Effector CD4-positive, alpha-beta T cell (primary cell): ENCODE measurements around the gene CAMKMT.
A peak's percentile ranks its signal among the peaks of the same experiment; 100 is the strongest.

Source experiments
- DNase-seq: peaks from one replicate; pipeline ENCODE4 v3.0.0-alpha.2; 2020
- total RNA-seq: gene quantifications from one replicate; lab custom pipeline; 2026; lab: John Stamatoyannopoulos, UW

Gene CAMKMT
- 13.5 reads per million, percentile 38 among the genes with 10 or more reads in this experiment for total RNA-seq

DNA sequence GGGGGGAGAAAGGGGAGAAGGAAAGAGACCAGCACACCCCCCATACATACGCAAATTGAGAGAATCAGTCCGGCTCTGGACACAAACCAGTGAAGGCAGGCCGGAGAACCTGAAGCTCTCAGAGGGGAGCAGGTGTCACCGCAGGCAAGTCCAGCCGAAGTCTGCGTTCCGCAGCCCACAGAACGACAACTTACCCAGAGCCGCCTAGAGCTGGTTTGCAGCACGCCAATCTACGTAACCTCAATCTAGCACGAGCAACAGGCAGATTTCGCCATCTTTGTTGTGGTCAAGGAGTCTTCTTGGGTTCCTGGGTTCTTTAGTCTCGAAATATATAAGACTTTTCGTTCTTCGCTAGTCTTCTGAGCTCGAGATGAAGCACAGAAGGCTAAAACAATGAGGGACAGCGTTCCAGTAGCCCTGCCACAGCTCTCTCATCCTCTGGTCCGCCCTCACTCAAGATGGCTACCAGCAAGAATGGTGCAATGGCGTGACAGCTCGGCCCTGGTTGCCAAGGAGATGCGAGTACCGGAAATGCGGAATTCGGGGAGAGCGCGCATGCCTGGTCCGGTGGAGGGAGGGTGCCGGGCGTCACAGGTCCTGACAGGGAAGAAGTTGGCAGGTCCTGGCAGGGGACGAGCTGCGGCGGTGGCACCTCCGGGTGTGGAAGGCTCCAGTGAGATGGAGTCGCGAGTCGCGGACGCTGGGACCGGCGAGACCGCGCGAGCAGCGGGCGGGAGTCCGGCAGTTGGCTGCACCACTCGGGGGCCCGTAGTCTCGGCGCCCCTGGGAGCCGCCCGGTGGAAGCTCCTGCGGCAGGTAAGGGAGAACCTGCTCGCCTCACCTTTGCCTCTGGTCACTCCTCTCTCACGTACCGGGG is at the start of gene CAMKMT, which contains the start of gene PREPL:
Gene CAMKMT (plus strand): TSS at position 618 of the 877 bp plus-strand sequence.
Gene PREPL (minus strand): TSS at position 165 of the 877 bp plus-strand sequence. CDS start 15,152 bp downstream, outside the sequence.
- DNase-seq, result peak; percentile 98

GRCh38 chr2:44314362-44314761 is 47.4 kb upstream of the CAMKMT start:
- DNase-seq, result no peak

DNA sequence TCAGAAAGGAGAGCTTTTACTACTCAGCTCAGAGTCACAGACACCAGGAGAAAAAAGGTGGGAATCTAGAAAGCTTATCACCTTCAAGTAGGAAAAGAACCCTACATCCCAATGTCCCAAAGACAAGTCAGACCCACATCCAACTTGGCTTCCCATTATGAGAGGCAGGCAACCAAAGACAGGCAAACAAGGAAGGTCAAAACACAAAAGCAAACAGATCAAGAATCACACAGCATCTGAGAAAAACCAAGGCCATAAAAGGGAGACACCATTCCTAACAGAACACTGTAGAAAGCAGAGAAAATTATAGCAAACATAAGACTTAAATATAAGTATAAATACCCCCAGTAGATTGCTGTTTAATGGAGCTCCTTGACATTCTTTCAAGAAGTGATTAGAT is 45.8 kb upstream of the CAMKMT start:
- no peak for DNase-seq

DNA sequence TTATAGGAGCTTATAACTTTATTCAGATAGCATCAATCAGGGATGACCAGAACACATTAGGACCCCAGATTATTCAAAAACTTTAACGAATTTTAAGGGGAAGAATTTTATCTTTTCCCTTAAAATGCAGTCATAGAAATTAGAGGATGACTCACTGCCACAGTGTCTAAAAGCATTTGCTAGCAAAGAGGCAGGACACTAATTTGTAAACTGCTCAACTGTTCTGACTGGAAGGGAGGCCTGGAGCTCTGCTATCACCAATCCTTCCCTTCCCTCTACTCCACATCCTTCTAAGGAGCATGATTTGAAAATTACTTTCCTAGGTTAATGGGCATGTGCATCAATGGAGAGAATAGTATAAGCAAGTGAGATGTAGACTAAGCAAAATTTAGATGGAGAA is 40.9 kb upstream of the CAMKMT start:
- DNase-seq, result no peak

DNA sequence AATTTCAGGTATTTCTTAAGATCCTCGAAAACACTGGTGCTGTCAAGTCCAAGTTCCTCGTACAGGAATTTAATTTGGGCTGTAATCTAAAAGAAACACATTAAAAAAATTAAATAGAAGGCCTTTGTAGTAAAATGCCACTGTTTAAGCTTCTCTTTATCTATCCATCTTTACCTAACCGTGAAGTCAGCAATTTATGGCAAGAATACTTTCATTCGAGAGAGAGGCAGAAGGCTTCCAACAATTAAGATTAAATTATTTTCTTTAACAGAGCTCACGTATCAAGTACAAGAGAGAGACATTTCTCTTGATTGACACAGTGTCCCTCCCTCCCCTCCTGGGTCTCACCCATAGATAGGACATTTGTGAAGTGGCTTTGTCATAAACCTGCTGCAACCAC is 40.4 kb upstream of the CAMKMT start:
- no peak for DNase-seq

DNA sequence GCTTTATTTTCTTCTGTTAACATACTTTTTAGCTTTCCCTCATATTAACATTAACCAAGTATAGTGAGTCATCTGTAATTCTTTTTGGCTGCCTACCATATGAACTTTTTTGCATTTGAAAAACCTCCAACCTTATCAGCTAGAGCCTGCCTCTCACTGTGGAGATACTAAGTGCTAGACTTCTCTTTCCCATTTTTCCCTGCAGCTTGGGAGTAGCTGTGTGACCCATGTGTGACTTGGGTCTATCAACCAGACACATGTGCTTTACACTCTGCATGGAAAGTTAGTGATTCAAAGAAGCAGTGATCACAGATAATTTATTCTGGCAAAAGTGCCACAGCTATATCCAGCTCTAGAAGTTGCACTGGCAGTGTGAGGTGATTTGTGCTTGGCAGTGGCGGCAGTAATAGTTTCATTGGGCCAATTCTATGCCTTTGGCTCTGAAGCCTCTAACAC is 36.7 kb upstream of the CAMKMT start:
- no peak for DNase-seq

DNA sequence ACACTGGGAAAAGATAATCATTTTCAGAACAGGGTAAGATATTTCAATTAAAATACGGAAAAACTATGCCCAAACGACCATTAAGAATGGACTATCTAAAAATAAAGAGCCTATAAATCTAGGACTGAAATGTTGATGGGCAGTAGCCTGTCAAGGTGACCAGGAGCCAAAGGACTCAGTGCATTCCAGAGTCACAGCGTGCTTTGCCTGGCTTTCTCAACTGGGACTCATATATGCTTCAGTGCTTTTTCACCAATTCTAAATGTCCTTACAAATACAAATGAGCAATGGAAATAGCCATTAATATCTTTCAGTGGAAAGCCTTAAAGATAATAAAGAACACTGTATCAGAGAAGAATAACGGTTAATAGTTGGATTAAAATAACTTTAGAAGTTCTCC is 35.9 kb upstream of the CAMKMT start:
- DNase-seq, result no peak

DNA sequence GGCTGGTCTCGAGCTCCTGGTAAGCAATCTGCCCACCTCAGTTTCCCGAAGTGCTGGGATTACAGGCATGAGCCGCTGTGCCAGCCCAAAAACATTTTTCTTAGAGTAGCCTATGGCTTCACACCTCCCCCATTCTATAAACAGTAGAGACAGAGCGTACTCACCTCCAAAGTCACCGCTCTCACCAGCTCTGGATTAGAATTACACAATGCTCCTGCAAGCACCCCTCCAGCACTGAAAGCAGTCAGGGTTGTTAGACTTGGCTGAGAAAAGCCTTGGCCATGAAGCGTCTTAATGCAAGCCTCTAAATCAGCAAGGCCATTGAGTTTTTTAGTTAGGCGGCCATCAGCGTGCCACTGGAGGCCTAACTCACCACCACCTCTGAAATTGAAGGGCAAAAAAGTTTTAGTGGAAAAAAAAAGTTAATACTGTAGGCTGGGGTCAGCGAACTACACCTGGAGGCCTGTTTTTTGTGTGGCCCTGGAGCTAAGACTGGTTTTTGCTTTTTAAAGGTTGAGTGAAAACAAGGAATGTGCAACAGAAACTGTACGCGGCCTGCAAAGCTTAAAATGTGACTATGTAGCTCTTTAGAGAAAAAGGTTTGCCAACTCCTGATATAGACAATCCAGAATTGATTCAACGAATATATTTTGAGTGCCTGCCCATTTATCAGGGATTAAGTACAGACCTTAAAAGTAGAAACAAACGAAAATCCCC is 35.0 kb upstream of the CAMKMT start:
- DNase-seq, result no peak

- no peak for DNase-seq
Observed at GRCh38 chr2:44328750-44329149, 33.0 kb upstream of the CAMKMT start.

DNA sequence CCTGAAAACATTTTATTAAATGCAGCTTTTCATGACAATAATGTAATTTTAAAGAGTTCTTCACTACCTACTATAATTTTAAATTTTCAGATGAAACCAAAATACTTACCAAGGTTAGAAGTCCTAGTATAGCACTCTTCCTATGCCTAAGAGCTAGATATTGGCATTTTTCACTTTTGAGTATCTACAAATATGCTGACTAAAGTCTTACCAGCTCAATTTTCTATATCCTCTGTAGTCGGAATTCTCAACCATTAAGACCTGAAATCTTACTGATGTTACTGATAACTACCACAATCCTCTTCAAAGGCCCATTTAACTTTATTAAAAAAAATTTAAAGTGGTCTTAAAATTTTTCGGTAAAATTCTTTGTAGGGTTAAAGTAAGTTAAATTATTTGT is 32.4 kb upstream of the CAMKMT start:
- DNase-seq, result no peak

DNA sequence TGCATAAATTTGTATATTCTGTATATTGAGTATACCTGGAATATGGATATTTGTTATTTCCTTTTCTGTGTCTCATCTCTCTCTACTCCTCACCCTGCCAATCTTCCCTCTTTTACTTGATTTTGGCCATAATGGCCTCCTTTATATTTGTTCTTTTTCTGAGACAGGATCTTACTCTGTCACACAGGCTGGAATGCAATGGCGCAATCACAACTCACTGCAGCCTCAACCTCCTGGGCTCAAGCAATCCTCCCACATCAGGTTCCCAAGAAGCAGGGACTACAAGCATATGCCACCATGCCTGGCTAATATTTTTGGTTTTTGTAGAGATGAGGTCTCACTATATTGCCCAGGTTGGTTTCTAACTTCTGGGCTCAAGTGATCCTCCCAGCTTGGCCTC is 30.9 kb upstream of the CAMKMT start:
- no peak for DNase-seq

GRCh38 chr2:44333994-44334393 is 27.8 kb upstream of the CAMKMT start:
- no peak for DNase-seq

DNA sequence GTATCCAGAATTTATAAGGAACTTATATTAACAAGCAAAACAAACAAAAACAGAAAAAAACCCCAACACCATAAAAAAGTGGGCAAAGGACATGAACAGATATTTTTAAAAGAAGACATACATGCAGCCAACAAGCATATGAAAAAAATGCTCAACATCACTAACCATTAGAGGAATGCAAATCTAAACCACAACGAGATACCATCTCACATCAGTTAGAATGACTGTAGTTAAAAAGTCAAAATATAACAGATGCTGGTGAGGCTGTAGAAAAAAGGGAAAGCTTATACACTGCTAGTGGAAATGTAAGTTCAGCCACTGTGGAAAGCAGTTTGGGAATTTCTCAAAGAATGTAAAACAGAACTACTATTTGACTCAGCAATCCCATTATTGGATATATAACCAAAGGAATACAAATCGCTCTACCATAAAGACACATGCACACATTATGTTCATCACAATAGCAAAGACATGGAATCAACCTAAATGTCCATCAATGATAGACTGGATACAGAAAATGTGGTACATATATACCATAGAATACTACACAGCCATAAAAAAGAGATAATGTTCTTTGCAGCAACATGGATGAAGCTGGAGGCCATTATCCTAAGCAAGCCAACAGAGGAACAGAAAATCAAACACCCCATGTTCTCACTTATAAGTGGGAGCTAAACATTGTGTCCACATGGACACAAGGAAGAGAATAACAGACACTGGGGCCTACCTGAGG is 25.8 kb upstream of the CAMKMT start:
- DNase-seq, result no peak

DNA sequence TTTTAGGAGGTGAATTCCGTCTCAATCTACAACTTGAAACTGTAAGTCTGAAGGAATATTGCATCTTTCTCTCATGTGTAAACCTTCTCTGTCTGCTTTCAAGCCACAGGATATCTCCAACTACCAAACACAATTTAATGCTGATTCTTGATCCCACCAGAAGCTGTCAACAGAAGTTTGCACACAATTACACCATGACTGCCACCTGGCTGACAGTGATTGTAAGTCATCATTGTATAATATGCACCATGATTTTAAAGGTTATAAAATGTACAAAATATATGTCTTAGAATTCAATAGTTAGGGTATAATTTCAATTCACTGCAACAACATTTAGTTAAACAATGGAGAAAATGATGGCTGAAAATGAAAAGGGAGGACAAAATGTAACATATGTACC is 18.9 kb upstream of the CAMKMT start:
- DNase-seq, result no peak

DNA sequence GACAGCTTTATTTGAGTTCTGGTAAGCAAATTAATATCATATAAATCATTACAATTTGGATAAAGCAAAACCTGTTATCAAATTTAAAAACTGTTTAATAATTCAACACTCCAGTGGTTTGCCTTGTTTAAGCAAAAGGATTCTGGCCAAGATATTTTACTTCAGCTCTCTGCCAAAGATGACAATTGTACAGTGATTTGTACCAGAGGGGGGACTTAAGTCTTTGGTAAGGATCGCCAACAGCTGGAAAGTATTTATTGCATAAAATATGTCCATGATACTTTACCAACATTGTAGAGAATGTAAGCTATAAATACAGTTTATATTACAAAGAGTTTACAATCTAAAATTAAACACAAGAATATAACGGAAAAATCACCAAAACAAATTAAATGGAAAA is 14.2 kb upstream of the CAMKMT start:
- DNase-seq, result no peak

- DNase-seq, result no peak
Observed at GRCh38 chr2:44348400-44348799, 13.3 kb upstream of the CAMKMT start.

GRCh38 chr2:44349506-44349905 is 12.2 kb upstream of the CAMKMT start:
- DNase-seq, result no peak

DNA sequence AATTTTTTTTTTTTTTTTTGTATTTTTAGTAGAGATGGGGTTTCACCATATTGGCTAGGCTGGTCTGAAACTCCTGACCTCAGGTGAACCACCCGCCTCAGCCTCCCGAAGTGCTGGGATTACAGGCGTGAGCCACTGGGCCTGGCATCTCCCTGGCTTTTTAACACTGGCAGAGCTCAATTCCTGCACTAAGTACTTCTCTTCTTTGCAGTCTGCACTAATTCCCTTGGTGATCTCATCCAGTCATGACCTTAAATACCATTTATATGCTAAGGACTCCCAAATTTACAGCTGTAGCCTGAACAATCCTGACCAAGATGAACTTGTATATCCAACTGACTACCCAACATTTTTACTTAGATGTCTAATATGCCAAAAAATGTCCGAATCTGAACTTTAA is 10.7 kb upstream of the CAMKMT start:
- no peak for DNase-seq

DNA sequence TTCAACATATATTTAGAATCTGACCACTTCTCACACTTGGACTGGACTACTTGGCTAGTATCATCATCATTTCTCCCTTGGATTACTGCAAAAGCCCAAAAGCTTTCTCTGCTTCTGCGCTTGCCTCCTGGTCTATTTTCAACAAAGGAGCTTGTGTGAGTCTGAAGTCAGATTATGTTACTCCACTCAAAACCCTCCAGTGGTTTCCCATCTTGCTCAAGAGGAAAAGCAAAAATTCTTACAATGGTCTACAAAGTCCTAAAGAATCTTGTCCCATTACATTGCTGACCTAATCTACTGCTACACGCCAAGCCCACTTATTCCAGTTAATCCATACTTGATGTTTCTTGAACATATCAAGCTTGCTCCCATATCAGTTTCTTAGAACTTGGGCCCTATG is 10.1 kb upstream of the CAMKMT start:
- no peak for DNase-seq

DNA sequence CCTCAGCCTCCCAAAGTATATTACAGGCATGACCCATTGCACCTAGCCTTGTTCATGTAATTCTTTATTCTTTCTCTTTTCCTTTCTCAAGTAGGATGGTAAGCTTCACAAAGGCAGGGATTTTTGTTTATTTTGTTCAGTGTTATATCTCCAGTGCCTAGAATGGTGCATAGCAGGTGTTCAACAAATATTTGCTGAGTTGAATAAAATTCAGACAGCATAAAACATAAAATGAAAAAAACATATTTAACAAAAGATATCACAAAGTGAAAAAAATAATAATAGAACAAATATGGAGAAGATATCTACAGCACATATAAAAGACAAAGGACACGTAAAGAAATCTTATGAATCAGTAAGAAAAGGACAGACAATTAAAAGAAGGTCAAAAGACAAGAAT is 9.2 kb upstream of the CAMKMT start:
- DNase-seq, result no peak

GRCh38 chr2:44354761-44355160 is 7.0 kb upstream of the CAMKMT start:
- DNase-seq, result no peak

DNA sequence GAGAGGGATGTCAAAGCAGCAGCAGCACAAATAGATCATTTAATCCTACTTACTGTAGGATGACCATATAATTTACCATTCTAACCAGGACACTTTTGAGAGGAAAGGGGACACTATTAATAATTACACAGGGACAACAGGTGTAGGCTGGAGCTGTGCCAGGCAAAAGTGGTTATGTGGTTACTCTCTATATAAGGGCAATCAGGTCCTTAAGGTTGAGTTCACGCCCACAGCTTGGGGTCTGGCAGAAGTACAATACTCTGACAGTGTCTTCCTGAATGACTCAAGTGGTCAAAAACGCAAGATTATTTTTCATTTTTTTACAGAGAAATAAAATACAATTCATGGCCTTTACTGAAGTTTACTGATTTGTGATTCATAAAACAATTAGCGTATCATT is 3.2 kb upstream of the CAMKMT start:
- DNase-seq, result peak; percentile 8

DNA sequence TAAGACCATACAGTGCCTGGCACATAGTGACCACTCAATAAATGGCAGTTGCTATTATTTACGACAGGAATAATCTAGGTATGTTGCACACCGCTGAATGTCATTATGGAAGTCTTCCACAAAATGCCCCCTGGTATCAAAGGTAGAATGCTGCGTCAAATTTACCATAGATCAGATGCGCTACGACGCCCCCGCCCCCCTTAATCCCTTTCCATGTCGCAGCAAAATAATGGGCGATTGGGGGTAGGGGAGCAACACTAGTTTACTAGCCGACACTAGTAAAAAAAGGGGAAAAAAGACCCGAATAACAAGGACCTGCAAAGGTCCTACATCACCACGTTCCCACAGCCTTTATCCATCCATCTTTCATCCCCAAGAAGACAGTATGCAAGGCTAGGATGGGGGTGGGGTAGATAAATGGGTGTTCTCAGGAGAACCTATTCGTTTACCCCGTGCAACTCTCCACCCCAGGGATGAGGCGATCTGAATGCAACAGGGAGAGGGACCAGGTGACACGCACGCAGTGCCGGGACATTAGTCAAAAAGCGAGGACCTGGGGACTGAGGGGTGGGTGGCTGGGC is 908 bp upstream of the CAMKMT start:
- DNase-seq, result no peak
